ENCODE data around the gene CLRN2. TPM values are rescaled to one million over a fixed set of nuclear protein-coding genes. Genes with fewer than 3 reads are reported as not detected.

Gene CLRN2
- total RNA-seq, 1 donor from 2014 or later: not detected

DNA sequence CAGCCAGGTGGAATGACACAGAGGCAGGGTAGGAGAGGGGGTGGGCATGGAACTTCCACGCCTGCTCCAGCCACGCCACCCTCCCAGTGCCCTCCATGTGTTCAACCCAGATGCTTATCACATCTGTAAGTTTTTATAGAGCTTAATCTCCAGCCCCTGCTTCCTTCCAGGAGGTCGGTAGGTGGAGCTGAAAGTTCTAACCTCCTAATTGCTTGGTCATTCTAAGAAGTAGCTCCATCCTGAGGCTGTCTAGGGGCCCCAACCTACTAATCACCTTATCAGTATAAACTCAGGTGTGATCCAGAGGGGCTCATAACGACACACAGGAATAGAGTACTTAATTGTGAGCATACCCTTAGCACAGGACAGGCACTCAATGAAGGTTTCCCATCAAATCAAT is 21.3 kb upstream of the CLRN2 start:
- H3K4me1 Mint-ChIP-seq (ENCODE audit: unreplicated experiment): peaks cover 5% of the 10 kb centered on the region
- no peak overlapping the region for H3K4me3 Mint-ChIP-seq (ENCODE audit: unreplicated experiment)
- H3K36me3 Mint-ChIP-seq (ENCODE audit: low read depth, unreplicated experiment): peaks cover 6% of the 10 kb centered on the region
- H3K9me3 Mint-ChIP-seq (ENCODE audit: unreplicated experiment): no peaks in the 10 kb centered on the region
- no peak for DNase-seq (ENCODE audit: low spot score)
- no peaks in the 10 kb centered on the region for H3K27me3 Mint-ChIP-seq (ENCODE audit: unreplicated experiment)
- TF ChIP-seq CTCF (IDR thresholded peaks at IDR 0.05; ENCODE audit: unreplicated experiment): no peak
- H3K27ac Mint-ChIP-seq (ENCODE audit: unreplicated experiment): no peak overlapping the region

DNA sequence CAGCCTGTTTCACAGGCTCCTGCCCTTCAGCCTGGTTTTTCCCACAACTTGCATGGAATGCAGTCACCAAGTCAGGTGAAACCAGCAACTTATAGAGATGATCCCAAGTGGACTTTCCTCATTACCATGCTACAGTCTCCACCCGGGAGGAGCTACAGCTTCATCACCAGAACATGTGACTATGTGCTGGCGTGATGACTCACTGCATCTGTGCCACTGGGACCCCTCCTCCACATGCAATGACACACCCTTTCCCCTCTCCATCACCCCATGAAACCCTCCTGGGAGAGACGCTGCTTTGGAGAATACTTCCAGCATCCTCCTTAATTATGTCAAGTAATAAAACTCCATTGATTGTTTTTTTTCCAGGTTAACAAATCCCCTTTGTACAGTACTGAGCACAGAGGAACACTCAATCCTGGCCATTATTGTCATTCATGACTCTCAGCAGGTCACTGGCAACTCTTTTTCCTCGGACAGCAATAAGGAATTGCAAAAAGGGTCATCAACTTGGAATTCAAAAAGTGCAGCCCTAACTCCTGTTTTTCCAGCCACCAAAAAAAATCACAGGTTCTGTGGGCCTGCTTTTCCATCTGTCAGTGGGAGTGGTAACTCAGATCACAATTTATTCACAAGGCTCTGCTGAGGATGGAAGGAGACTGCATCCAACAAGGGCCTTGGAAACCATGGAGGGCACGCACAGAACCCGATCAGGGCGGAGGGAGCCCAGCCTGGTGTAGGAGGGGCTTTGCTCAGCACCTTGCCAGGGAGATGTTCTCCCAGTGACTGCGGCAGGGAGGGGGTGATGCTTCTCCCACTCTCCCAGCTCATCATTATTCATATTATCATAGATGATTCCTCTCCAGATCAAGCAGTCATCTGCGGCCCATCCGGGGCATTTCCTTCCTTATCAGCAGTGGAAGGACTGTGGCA is 20.4 kb upstream of the CLRN2 start:
- Mint-ChIP-seq H3K36me3 (ENCODE audit: low read depth, unreplicated experiment) (peaks cover 12% of the 10 kb centered on the region), H3K9me3 (ENCODE audit: unreplicated experiment) (no peaks in the 10 kb centered on the region), H3K27ac (ENCODE audit: unreplicated experiment) (no peak overlapping the region), H3K4me3 (ENCODE audit: unreplicated experiment) (no peak overlapping the region), H3K4me1 (ENCODE audit: unreplicated experiment) (peaks cover 5% of the 10 kb centered on the region), H3K27me3 (ENCODE audit: unreplicated experiment) (no peaks in the 10 kb centered on the region)
- no peak for DNase-seq (ENCODE audit: low spot score)
- TF ChIP-seq CTCF (IDR thresholded peaks at IDR 0.05; ENCODE audit: unreplicated experiment): no peak

- Mint-ChIP-seq H3K27ac (ENCODE audit: unreplicated experiment) (no peak overlapping the region), H3K36me3 (ENCODE audit: low read depth, unreplicated experiment) (peaks cover 18% of the 10 kb centered on the region), H3K4me3 (ENCODE audit: unreplicated experiment) (no peak overlapping the region), H3K9me3 (ENCODE audit: unreplicated experiment) (no peaks in the 10 kb centered on the region), H3K4me1 (ENCODE audit: unreplicated experiment) (no peaks in the 10 kb centered on the region), H3K27me3 (ENCODE audit: unreplicated experiment) (no peaks in the 10 kb centered on the region)
- no peak for TF ChIP-seq CTCF (IDR thresholded peaks at IDR 0.05; ENCODE audit: unreplicated experiment)
- DNase-seq (ENCODE audit: low spot score): no peak
Measured at GRCh38 chr4:17497890-17498523, 17.0 kb upstream of the CLRN2 start.

- no peak for DNase-seq (ENCODE audit: low spot score)
- H3K9me3 Mint-ChIP-seq (ENCODE audit: unreplicated experiment): no peaks in the 10 kb centered on the region
- H3K27ac Mint-ChIP-seq (ENCODE audit: unreplicated experiment): no peak overlapping the region
- no peak for TF ChIP-seq CTCF (IDR thresholded peaks at IDR 0.05; ENCODE audit: unreplicated experiment)
- no peaks in the 10 kb centered on the region for H3K27me3 Mint-ChIP-seq (ENCODE audit: unreplicated experiment)
- H3K36me3 Mint-ChIP-seq (ENCODE audit: low read depth, unreplicated experiment): peaks cover 16% of the 10 kb centered on the region
- H3K4me1 Mint-ChIP-seq (ENCODE audit: unreplicated experiment): no peaks in the 10 kb centered on the region
- H3K4me3 Mint-ChIP-seq (ENCODE audit: unreplicated experiment): no peak overlapping the region
Measured at GRCh38 chr4:17500574-17500973, 14.4 kb upstream of the CLRN2 start.

DNA sequence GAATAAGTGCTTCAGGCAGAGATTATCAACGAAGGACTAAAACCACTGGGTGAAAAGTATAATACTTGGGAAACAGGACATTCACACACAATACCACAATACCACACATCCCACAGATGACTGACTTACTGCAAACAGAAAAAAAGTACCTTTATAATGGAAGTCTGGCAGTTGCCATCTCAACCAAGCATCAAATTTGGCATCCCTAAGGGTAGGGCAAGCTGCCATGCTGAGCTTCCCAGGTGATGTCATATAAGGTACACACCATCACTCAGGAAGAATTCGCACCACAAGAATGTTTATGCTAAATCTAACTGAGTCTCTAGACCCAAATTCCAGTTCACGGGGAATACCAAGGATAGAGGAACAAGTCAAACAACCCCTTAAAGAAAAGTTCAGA is 12.2 kb upstream of the CLRN2 start:
- no peak for DNase-seq (ENCODE audit: low spot score)
- peaks cover 18% of the 10 kb centered on the region for H3K36me3 Mint-ChIP-seq (ENCODE audit: low read depth, unreplicated experiment)
- H3K4me1 Mint-ChIP-seq (ENCODE audit: unreplicated experiment): no peaks in the 10 kb centered on the region
- H3K9me3 Mint-ChIP-seq (ENCODE audit: unreplicated experiment): no peaks in the 10 kb centered on the region
- no peak for TF ChIP-seq CTCF (IDR thresholded peaks at IDR 0.05; ENCODE audit: unreplicated experiment)
- no peak overlapping the region for H3K27ac Mint-ChIP-seq (ENCODE audit: unreplicated experiment)
- no peak overlapping the region for H3K4me3 Mint-ChIP-seq (ENCODE audit: unreplicated experiment)
- H3K27me3 Mint-ChIP-seq (ENCODE audit: unreplicated experiment): no peaks in the 10 kb centered on the region

Measured in endothelial cell (in vitro differentiated cells).